ENCODE results near the gene PALS2.

The PALS2 gene, protein sequence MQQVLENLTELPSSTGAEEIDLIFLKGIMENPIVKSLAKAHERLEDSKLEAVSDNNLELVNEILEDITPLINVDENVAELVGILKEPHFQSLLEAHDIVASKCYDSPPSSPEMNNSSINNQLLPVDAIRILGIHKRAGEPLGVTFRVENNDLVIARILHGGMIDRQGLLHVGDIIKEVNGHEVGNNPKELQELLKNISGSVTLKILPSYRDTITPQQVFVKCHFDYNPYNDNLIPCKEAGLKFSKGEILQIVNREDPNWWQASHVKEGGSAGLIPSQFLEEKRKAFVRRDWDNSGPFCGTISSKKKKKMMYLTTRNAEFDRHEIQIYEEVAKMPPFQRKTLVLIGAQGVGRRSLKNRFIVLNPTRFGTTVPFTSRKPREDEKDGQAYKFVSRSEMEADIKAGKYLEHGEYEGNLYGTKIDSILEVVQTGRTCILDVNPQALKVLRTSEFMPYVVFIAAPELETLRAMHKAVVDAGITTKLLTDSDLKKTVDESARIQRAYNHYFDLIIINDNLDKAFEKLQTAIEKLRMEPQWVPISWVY

DNA sequence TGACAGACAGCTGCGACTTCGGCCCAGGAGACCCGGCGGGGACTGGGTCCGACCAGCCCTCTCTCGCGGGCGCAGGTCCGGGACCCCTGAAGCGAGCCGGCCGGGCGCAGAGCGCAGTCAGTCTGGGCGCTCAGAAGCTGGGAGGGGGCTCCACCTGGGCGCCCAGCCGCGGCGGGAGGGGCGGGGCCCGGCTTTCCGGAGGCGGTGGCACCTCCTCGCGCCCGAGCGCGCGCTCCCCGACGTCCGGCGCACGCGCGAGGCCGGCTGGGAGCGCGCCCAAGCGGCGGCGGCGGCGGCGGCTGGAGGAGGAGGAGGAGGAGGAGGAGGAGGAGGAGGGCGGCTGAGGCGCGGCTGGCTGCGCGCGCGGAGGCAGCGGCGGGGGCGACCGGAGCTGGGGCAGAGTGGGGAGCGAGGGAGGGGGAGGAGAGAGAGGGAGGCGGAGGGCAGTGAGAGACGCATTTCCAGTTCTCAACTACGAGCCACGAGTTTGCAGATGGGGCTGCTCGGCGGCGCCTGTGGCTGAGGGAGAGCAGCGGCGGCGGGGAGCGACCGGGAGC lies at the start of gene PALS2:
PALS2 (plus strand) TSS at position 456 of the 557 bp plus-strand sequence. CDS start 50,216 bp downstream, outside the sequence.
- DNase-seq (ENCODE audit: low read depth in 3 of 3), result peak; percentile 40 to 67 (median 43)

DNA sequence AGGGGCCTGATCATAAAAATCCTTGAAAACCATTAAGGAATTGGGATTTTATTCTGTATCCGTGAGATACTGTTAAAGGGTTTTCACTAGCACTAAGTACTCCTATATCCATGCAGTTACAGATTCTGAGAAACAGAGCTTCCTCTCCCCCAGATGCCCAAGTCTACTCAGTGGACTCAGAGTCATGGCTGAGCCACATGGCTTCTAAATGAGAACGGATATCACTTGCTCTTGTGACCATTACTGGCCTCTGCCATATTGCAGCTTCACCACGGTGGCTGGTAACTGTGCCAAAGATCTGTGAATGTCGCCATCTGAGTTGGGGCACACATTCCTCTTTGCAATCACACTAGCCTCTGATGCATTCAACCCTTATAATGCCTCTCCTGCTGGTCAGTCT lies 42.0 kb upstream of the PALS2 start:
- DNase-seq (ENCODE audit: low read depth in 3 of 3), result no peak

DNA sequence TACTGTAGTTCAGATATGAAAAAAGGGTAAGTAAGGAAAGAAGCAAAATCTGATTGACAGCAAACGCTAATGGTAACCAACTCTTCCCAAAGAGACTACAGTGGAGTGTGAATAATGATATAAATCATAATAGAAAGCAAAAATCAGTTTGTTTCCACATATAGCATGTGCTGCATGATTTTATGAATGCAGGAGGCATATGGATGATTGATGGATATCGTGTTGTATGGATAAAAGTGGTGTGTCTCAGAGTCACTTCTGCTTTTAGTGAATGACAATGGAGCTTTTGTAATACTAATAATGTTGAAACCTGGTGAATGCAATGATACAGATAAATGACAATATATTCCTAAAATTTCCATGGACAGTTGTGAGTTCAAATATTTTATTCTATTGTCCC lies 36.6 kb upstream of the PALS2 start:
- no peak for DNase-seq (ENCODE audit: low read depth in 3 of 3)

DNA sequence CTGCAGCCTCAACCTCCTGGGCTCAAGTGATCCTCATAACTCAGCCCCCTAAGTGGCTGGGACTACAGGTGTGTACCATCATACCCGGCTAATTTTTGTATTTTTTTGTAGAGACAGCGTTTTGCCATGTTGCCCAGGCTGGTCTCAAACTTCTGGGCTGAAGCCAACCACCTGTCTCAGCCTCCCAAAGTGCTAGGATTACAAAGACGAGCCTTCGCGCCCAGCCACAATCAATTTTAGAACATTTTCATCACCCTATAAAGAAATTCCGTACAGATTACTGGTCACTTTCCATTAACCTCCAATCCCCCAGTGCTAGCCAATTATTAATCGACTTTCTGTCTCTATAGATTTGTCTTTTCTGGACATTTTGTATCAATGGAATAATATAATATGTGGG lies 32.3 kb upstream of the PALS2 start:
- DNase-seq (ENCODE audit: low read depth in 3 of 3), result no peak

DNA sequence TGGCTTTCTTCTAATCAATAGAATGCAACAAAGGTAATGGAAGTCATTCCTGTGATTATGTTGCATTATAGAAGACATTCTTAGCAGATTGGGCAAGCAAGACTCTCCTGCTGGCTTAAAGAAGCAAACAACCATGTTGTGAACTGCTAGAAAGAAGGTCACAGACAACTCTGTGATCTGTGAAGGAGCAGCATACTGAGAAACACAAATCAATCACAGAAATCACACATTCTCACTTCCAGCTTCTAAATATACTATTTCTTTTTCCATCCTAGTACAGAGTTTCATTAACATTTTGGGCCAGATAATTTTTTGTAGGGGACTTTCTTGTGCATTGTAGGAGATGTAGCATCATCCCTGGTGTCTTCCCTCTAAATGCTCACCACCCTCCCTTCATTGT lies 28.0 kb upstream of the PALS2 start:
- no peak for DNase-seq (ENCODE audit: low read depth in 3 of 3)

DNA sequence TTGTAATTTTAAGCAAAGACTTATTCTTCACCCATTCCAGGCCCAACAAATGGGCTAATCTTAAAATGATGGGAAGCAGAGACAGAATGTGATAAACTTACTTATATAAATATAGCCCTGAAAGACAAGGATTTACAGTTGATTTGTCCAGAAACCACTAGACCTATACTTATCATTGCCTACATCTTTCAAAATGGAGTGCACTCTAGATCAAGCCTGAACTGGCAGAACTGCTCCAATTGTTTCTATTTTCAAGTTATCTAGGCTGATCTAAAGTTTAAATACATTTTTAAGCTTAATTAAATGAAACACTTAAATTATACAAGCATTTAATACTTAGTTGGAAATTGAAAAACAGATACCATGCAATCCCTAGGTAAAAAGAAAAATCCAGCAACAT lies 24.9 kb upstream of the PALS2 start:
- DNase-seq (ENCODE audit: low read depth in 3 of 3), result no peak

DNA sequence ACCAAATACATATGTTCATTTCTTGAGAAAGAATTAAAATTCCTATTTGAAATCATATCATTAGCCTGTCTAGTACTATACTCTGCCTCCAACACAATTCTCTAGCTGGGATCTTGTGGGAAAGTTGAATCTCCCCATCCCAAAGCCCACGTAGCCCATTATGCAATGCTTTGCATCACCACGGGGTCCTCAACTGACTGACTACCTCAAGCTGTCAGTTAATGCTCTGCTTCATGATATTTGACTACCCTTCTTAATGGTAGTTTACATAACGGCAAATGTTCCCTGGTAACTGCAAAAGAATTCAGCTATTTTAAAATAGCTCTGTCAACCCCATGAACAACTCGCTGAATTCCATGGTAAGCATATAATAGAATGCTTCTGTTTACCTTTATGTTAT lies 23.3 kb upstream of the PALS2 start:
- no peak for DNase-seq (ENCODE audit: low read depth in 3 of 3)

DNA sequence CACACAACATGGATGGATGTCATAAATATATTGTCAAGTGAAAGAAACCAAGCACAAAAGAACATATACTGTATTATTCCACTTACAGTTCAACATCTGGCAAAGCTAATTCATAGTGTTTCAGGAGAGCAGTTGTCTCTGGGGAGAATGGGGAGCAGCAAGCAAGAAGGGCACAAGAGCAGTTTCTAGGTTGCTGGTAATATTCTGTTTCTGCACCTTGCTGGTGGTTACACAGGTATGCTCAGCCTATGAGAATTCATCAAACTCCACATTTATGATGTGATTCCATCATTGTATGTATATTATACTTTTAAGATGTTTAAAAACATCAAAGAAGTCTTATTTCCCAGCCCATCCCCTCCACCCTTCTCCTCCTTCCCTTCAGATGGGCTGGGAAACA lies 18.1 kb upstream of the PALS2 start:
- DNase-seq (ENCODE audit: low read depth in 3 of 3), result no peak

DNA sequence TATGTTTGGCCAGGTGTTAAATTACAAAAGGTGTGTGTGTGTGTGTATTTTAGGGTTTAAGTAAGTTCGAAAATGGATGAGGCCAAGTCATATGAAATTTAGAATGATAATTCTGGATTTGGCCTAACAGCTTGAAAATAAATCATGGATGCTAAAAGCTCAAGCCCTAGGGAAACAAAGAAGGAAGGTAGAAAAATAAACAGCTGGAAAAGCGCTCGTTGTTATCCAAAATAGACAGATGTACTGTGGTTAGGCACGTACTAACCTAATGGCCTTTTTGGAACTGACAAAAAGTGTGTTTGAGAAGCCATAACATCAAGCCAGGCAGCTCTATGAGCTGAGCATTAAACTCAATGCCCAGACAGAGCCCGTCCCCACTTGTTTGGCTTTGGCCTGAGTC lies 17.5 kb upstream of the PALS2 start:
- no peak for DNase-seq (ENCODE audit: low read depth in 3 of 3)

DNA sequence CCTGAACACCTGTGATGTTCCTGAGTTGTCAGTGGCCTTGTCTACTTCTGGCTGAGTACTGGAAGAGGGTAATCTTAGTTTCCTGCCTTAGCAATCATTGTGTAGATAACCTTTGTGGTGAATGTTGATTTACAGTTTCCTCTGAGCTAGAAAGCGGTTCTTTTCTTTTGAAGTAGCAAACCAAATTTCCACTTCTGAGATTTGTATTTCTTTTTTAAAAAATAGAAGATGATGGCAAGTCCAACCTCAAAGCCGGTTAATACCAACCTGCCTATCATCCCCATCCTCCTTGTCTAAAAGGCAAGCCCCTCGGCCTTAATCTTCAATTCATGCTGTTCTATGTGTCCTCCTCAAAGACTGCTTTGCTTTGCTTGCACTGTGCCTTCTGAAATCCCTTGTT lies 12.5 kb upstream of the PALS2 start:
- DNase-seq (ENCODE audit: low read depth in 3 of 3), result no peak

DNA sequence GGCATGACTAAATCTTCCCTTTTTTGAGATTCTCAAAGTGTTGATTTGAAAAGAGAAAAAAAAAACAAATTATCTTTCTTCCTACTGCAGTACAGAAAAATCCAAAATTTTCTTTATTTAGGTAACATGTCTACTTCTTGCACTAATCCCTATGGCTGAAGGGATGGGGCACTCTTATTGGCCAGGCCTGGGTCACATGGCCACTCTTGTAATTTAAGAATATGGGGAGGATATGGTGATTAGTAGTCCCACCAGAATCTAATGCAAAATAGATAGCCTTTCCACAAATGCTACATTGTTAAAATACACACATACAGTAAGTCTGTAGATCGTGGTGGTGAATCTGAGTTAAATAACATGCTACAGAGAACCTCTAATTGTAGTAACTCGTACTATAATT lies 7.0 kb upstream of the PALS2 start:
- no peak for DNase-seq (ENCODE audit: low read depth in 3 of 3)

DNA sequence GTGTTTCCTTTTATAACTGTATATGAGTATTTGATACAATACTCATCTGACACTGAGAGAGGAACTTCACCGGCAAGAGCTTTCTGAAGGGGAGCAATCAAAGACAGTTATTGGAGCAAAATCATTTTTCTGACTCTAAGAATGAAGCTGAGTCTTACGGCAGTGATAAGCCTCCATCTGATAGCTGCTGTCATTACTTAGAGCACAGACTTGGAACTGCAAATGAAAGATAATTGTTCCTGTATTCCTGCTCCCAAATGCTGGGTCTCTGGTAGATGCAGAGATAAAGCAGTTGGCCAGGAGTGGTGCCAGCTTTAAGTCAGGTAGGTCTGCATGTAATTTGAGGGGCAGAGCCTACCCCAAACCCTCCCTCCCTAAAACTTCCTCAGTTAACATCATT lies 2.3 kb upstream of the PALS2 start:
- no peak for DNase-seq (ENCODE audit: low read depth in 3 of 3)

DNA sequence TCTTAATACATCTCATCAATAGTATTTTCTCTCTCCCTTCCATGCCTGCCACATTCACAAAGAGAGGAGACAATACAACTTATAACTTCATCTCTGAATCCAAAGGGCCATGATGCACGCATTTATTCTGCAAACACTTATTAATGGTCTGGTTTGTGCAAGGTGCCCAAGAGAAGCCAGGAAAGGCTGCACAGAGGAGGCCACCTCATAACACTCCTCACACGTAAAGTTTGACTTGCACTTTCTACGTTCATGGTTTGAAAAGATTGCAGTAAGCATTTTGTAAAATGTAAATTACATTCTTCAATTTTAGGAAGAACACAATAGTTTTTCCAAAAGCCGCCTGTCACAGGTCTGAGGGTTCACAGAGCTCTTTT lies 1.2 kb upstream of the PALS2 start:
- DNase-seq (ENCODE audit: low read depth in 3 of 3), result no peak

DNA sequence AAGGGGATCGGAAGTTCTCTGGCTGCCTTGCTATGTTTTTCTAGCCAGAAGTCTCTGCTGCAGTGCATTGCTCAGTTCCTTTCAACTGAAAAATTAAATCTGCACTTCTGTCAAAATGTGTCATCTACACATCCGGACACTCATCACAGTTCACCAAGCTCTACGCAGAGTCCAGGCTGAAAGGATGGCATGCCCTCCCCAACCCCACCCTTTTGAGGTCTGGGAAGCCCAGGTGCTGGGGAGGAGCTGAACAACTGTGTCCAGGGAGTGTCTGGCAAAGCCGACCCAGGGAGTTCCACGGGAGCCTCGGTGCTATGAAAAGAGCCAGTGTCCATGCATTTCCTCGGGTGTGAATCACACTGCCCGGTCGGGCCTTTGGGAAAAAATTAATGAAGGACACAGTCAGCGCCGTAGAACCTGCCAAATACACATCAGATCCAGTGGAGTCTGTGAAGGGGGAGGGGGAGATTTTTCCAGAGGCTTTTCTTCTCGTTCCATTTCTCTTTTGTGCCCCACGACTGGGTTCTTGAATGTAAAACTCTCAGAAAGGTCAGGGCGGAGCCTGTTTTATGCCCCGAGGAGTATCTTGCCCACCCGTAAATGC lies 757 bp upstream of the PALS2 start:
- no peak for DNase-seq (ENCODE audit: low read depth in 3 of 3)

DNA sequence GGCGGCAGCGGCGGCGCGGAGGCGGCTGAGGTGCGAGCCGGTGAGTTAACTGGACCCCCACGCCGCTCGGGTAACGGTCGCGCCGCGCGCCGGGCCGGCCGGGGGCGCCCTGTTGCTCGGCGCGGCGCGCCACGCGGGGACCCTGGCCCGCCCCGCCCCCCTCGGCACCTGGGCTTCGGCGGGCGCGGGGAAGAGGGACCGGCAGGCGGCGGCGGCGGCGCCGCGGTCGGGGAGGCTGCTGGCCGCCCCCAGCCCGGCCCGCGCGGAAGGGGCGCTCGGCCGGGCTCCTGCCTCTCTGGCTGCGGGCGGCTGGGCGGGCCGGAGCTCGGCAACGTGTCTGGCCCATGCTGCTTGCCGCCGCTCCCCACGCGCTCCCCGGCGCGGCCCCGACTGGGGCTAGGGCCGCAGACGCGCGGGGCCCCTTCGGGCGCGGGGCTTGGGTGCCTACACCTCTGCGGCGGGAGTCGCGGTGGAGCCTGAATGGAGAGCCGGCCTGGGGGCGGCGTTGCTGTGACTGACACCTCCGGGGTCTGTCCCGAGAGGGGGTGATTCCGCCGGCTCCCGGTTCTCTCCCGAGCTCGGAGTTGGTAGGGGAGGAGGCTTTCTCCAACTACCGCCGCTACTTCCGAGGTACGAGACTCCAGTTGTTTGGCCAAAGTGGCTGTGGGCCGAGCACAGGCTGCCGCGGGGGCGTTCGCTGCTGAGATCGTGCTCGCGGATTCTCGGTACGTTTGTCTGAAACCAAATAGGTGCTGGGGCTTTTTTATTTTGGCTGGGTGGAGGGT lies 494 bp downstream of the PALS2 start:
- peak in 1 of 3 donors; percentile 28 for DNase-seq (ENCODE audit: low read depth in 3 of 3)

DNA sequence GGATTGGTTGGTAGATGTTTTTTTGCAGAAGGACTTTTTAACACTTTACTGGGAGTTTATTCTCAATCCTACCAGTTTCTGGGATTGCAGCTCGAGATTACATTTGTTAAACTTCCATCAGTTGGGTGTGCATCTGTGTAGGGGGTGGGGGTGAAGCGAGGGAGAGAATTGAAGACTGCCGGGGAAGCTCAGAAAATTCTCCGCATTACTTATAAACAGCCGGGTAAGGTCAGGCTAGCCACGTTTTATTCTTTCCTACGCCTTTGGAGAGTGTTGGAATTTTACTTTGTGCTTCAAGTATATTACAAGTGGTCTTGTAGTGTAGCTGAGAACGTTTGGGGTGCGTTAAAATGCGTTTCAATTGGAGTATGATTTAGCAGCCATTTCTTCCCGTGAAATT lies 1.1 kb downstream of the PALS2 start:
- DNase-seq (ENCODE audit: low read depth in 3 of 3), result no peak

DNA sequence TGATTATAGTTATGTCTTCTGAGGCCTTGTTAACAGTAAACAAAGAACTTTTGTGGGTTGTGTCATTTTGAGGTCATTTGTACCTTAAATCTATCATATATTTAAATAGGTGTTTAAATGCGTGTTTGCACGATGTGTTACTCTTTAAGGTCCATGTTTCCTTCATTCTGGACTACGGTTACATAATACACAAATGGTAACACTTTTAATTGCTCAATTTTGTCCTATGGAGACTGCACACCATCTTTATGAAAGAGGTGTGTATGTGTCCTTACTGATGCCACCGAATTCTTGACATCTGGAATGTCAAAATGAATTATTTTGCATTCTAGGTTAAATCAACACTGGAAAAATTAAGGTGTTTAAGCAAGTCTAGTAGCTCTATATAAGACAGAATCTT lies 1.7 kb downstream of the PALS2 start:
- no peak for DNase-seq (ENCODE audit: low read depth in 3 of 3)

DNA sequence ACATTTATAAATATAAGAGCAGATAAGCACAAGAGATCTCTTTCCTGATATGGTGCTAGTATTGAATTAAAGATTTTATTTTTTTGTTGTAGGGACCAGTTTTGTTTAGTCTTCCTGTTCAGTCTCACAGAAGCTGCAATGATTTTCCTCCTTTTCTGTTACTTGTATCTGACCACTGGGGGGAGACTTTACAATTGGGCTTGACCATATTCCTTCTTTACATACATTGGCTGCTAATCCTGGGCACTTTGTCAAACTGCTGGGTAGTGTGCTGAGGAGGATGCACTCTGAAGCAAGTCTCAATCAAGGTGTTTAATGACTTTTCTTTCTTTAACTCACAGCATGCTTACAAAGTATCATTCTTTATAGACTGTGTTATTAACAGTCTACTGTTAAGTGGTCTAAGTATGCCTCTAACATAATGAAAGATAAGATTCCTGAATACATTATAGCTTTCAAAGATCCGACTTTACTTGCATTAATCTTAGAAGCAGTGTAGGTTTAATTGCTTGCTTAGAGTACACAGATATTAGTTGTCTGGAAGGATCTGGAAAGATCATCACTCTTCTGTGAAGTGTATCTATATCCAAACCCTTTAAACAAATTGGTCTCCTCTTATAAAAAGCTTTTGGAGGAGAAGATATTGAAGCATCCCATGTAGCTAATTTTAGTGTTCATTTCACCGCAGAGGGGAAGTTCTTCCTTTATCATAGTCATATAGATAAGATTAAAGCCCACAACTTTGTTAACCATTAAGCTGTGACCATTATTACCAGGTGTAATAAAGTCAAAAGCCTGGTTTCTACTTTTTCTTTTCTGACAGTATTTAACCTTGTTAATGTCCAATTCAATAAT lies 3.1 kb downstream of the PALS2 start:
- DNase-seq (ENCODE audit: low read depth in 3 of 3), result no peak

DNA sequence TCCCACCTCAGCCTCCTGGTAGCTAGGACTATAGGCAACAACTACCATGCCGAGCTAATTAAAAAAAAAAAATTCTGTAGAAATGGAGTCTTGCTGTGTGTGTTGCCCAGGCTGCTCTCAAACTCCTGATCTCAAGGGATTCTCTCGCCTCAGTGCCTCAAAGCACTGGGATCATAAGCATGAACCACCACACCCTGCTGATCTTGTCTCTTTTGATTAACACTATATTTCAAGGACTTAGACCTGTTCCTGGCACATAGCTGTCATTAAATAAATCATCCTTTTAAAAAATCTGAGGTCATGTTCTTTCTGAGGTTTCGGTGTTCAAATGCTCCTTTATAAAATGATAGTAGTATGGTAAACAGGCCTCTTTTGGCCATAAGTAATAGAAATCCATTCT lies 4.8 kb downstream of the PALS2 start:
- no peak for DNase-seq (ENCODE audit: low read depth in 3 of 3)

DNA sequence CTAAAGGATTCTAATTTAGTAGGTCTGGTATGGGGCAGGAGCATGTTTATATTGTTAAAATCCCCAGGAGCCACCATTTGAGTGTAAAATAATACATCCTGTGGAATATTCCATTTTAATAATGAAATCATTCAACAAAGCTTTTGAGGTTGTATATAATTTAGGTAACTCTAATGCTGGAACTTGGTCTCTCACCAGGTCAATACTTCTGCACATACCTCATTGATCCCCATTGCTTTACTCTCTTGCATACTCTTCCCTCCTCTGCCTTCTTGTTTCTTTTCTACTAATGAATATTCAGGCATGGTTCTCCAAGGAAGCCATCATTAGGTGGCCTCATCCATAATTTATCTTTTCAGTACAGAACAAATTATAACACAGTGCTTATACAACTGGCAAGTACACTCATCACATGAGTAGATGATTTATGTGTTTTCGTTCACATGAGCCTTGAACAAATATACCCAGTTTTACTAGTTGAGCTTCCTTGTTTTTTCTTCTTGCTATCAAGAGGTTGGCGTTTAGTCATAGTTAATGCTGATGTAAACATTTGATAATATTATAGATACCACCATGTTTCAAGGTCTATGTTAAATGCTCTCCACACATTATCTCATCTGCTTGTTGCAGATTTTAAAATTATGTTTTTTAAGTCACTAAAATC lies 7.2 kb downstream of the PALS2 start:
- no peak for DNase-seq (ENCODE audit: low read depth in 3 of 3)

DNA sequence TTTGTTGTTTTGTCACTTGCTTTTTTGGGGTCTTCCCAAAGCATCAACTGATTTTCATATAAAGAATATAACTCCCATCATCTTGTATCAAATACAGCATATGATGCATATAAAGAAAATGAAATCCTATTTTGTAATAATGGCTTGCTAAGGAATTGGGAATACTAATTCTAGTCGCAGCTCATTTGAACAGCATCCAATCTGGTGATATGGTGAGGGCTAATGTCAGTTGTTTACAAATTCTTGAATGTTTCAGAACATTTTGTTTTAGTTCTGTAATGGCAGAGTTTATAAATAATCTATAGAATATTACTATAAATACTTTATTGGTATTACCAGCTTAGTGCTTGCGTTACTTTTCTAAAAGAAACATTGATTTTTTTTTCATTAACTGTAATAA lies 8.9 kb downstream of the PALS2 start:
- no peak for DNase-seq (ENCODE audit: low read depth in 3 of 3)

Data from stimulated activated CD4-positive, alpha-beta T cell treated with anti-CD3 and anti-CD28 coated beads, TNF-alpha, amount 100 ng/mL, for 48 hours (primary cell).